HepG2 (cell line): ENCODE measurements around the gene SMIM28. TPM values are rescaled to one million over a fixed set of nuclear protein-coding genes. Genes with fewer than 3 reads are reported as not detected.

Source experiments
- ATAD3A ChIP-seq: sonication (generic); formaldehyde crosslinking; IDR thresholded peaks from 2 replicates; pipeline ENCODE4 v1.4.0; 2020; ENCODE audit warnings: missing genetic modification reagents
- BRCA1 ChIP-seq: sonication (generic); formaldehyde crosslinking; IDR thresholded peaks from 2 replicates; pipeline ENCODE4 v1.4.0; 2020; ENCODE audit warnings: missing genetic modification reagents
- DNMT1 ChIP-seq: sonication (generic); formaldehyde crosslinking; IDR thresholded peaks from 2 replicates; pipeline ENCODE4 v1.5.1; 2020; ENCODE audit warnings: mild to moderate bottlenecking, missing genetic modification reagents
- FLYWCH1 ChIP-seq: sonication (generic); formaldehyde crosslinking; IDR thresholded peaks from 2 replicates; pipeline ENCODE4 v1.8.1; 2023; ENCODE audit warnings: mild to moderate bottlenecking, missing genetic modification reagents
- HDAC6 ChIP-seq: fragments of 200-600 bp; sonication (generic); IDR thresholded peaks from 2 replicates; pipeline ENCODE4 v1.7.0; 2017; ENCODE audit warnings: mild to moderate bottlenecking, antibody characterized with exemption, low read length, low read depth
- KDM5A ChIP-seq: fragments of 200-600 bp; sonication (generic); IDR thresholded peaks from 2 replicates; pipeline ENCODE4 v1.7.0; 2018; ENCODE audit warnings: antibody characterized with exemption, mild to moderate bottlenecking, low read length, borderline replicate concordance
- REPIN1 ChIP-seq: sonication (generic); formaldehyde crosslinking; IDR thresholded peaks from 2 replicates; pipeline ENCODE4 v1.8.0; 2022; ENCODE audit warnings: missing genetic modification reagents, low read depth, mild to moderate bottlenecking, borderline replicate concordance
- RNF2 ChIP-seq: fragments of 450-650 bp; conservative IDR thresholded peaks from 2 replicates; pipeline ENCODE4 v1.6.1; 2016; ENCODE audit warnings: low read depth
- THYN1 ChIP-seq: sonication (generic); formaldehyde crosslinking; IDR thresholded peaks from 2 replicates; pipeline ENCODE4 v1.8.1; 2023; ENCODE audit warnings: low read depth, mild to moderate bottlenecking, moderate library complexity, missing genetic modification reagents, borderline replicate concordance
- ZFAT ChIP-seq: sonication (generic); formaldehyde crosslinking; conservative IDR thresholded peaks from 2 replicates; pipeline ENCODE4 v1.8.1; 2023; ENCODE audit warnings: missing genetic modification reagents, inconsistent platforms
- ZFP1 ChIP-seq: IDR thresholded peaks from 2 replicates; pipeline ENCODE4 v1.6.1; 2016
- ZNF207 ChIP-seq: fragments of 450-650 bp; IDR thresholded peaks from 2 replicates; pipeline ENCODE4 v1.6.1; 2016; ENCODE audit warnings: antibody characterized with exemption, borderline replicate concordance
- ZNF333 ChIP-seq: sonication (generic); formaldehyde crosslinking; IDR thresholded peaks from 2 replicates; pipeline ENCODE4 v1.4.0; 2020; ENCODE audit warnings: mild to moderate bottlenecking, missing genetic modification reagents, borderline replicate concordance
- ZNF496 ChIP-seq: sonication (generic); formaldehyde crosslinking; IDR thresholded peaks from 2 replicates; pipeline ENCODE4 v1.8.1; 2023; ENCODE audit warnings: mild to moderate bottlenecking, moderate library complexity, missing genetic modification reagents; ENCODE audit not compliant: insufficient replicate concordance
- polyA plus RNA-seq, 8 experiments: library from polyadenylated mRNA; depleted of rRNA in 3 of 8; stranded (reverse) in 7 of 8; unstranded in 1 of 8; fragments of >200 nt; fragmentation: Illumina TruSeq in 4 of 8; extraction: Trizol in 4 of 8; gene quantifications; 2 replicates each; pipeline versions ENCODE4 v1.2.1 to v1.2.3, GENCODE V29; 2011 to 2016; ENCODE audit warnings: low read depth in 4 of 8, missing spikeins in 1 of 8, mixed read lengths in 1 of 8; ENCODE audit not compliant: insufficient read depth in 1 of 8
- total RNA-seq, 5 experiments: library from RNA; depleted of rRNA; stranded (reverse); fragments of >200 nt; fragmentation: Illumina TruSeq; extraction: Trizol; gene quantifications; 2 replicates each; pipeline ENCODE4 v1.2.3, GENCODE V29; 2016; ENCODE audit warnings: low read depth in 1 of 5
- TF ChIP-seq, protein P1 (sequence below): sonication (generic); formaldehyde crosslinking; IDR thresholded peaks from 2 replicates; pipeline ENCODE4 v1.8.1; 2023; ENCODE audit warnings: mild to moderate bottlenecking, missing genetic modification reagents
- TF ChIP-seq, protein P2 (sequence below): sonication (generic); formaldehyde crosslinking; IDR thresholded peaks from 2 replicates; pipeline ENCODE4 v1.5.0; 2020; ENCODE audit warnings: mild to moderate bottlenecking, missing genetic modification reagents
- TF ChIP-seq, protein P3 (sequence below): sonication (generic); IDR thresholded peaks from 2 replicates; pipeline ENCODE4 v1.6.1; 2016; ENCODE audit warnings: low read depth, borderline replicate concordance
- TF ChIP-seq, protein P4 (sequence below): sonication (generic); formaldehyde crosslinking; conservative IDR thresholded peaks from 2 replicates; pipeline ENCODE4 v1.8.0; 2022; ENCODE audit warnings: missing genetic modification reagents
- TF ChIP-seq, protein P5 (sequence below): sonication (generic); formaldehyde crosslinking; conservative IDR thresholded peaks from 2 replicates; pipeline ENCODE4 v1.4.0; 2020; ENCODE audit warnings: missing genetic modification reagents

SMIM28 gene
- total and polyA plus RNA-seq, 2 of the 13 experiments (the other 11 are each of a cell fraction or from before 2014, with no cell fraction given) = not detected

DNA sequence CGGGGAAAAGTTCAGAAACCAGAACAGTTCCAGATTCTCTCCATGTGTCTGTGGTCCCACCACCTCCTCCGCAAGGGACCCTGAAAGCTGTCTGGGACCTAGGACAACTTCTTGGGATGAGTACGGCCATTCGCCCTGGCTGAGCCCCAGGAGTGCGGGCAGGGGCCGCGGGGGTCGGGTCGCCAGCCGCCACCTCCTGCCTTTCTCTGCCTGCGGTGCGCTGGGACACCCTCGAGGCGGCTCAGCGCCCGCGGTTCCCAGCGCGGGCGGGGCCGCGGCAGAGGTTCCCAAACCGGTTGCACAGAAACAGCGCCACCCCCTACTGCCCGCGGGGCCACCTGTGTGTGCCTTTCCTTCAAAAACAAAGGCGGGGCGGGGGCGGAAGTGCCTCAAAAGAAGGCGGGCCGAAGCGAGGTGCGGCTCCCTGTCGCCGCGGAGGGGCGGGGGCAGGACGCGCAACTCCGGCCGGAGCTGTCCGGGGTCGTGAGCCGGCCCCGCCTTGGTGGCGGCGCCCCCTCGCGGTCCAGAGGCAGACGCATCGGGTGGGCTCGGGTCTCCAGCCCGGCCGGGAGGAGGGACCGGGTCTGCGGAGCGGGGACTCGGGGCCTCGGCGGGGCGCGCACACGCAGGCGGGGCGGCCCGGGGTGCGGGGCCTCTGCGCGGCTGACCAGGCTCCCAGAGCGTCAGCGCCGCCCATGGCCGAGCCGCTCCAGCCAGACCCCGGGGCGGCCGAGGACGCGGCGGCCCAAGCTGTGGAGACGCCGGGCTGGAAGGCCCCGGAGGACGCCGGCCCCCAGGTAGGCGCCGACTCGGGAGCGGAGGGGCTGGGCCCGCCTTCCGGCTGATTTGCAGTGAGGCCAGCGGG lies 26.3 kb downstream of the SMIM28 start, which contains the start of gene HEBP2 (continued):
- TF ChIP-seq, protein P1, sequence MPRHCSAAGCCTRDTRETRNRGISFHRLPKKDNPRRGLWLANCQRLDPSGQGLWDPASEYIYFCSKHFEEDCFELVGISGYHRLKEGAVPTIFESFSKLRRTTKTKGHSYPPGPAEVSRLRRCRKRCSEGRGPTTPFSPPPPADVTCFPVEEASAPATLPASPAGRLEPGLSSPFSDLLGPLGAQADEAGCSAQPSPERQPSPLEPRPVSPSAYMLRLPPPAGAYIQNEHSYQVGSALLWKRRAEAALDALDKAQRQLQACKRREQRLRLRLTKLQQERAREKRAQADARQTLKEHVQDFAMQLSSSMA = peak; percentile 66; the same call in 1 of the 2 replicates
- TF ChIP-seq, protein P2, sequence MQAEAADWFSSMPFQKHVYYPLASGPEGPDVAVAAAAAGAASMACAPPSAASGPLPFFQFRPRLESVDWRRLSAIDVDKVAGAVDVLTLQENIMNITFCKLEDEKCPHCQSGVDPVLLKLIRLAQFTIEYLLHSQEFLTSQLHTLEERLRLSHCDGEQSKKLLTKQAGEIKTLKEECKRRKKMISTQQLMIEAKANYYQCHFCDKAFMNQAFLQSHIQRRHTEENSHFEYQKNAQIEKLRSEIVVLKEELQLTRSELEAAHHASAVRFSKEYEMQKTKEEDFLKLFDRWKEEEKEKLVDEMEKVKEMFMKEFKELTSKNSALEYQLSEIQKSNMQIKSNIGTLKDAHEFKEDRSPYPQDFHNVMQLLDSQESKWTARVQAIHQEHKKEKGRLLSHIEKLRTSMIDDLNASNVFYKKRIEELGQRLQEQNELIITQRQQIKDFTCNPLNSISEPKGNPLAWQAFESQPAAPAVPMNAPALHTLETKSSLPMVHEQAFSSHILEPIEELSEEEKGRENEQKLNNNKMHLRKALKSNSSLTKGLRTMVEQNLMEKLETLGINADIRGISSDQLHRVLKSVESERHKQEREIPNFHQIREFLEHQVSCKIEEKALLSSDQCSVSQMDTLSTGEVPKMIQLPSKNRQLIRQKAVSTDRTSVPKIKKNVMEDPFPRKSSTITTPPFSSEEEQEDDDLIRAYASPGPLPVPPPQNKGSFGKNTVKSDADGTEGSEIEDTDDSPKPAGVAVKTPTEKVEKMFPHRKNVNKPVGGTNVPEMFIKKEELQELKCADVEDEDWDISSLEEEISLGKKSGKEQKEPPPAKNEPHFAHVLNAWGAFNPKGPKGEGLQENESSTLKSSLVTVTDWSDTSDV (CRISPR knock-in tag) = no peak; the same call in none of the 2 replicates
- TF ChIP-seq BRCA1 (CRISPR knock-in tag) (0 out of 2 replicates have a peak, but pooled peaks have one; percentile 77), HDAC6 (no peak), THYN1 (no peak), KDM5A (no peak), ZFP1 (CRISPR knock-in tag) (no peak), ZFAT (peak; percentile 78; the same call in 1 of the 2 replicates), ZNF333 (CRISPR knock-in tag) (no peak; the same call in 1 of the 2 replicates), DNMT1 (CRISPR knock-in tag) (no peak), ZNF207 (no peak), REPIN1 (CRISPR knock-in tag) (peak; percentile 91), FLYWCH1 (CRISPR knock-in tag) (no peak), ZNF496 (CRISPR knock-in tag) (no peak), RNF2 (0 out of 2 replicates have a peak, but pooled peaks have one; percentile 55), ATAD3A (no peak; the same call in 1 of the 2 replicates)
- TF ChIP-seq, protein P3, sequence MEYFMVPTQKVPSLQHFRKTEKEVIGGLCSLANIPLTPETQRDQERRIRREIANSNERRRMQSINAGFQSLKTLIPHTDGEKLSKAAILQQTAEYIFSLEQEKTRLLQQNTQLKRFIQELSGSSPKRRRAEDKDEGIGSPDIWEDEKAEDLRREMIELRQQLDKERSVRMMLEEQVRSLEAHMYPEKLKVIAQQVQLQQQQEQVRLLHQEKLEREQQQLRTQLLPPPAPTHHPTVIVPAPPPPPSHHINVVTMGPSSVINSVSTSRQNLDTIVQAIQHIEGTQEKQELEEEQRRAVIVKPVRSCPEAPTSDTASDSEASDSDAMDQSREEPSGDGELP = peak; percentile 90; the same call in 1 of the 2 replicates
- TF ChIP-seq, protein P4, sequence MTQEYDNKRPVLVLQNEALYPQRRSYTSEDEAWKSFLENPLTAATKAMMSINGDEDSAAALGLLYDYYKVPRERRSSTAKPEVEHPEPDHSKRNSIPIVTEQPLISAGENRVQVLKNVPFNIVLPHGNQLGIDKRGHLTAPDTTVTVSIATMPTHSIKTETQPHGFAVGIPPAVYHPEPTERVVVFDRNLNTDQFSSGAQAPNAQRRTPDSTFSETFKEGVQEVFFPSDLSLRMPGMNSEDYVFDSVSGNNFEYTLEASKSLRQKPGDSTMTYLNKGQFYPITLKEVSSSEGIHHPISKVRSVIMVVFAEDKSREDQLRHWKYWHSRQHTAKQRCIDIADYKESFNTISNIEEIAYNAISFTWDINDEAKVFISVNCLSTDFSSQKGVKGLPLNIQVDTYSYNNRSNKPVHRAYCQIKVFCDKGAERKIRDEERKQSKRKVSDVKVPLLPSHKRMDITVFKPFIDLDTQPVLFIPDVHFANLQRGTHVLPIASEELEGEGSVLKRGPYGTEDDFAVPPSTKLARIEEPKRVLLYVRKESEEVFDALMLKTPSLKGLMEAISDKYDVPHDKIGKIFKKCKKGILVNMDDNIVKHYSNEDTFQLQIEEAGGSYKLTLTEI (CRISPR knock-in tag) = no peak
- TF ChIP-seq, protein P5, sequence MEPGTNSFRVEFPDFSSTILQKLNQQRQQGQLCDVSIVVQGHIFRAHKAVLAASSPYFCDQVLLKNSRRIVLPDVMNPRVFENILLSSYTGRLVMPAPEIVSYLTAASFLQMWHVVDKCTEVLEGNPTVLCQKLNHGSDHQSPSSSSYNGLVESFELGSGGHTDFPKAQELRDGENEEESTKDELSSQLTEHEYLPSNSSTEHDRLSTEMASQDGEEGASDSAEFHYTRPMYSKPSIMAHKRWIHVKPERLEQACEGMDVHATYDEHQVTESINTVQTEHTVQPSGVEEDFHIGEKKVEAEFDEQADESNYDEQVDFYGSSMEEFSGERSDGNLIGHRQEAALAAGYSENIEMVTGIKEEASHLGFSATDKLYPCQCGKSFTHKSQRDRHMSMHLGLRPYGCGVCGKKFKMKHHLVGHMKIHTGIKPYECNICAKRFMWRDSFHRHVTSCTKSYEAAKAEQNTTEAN (CRISPR knock-in tag) = peak; percentile 79
